ENCODE results near the gene ERG.

ERG gene

GRCh38 chr21:38358666-38359065, 139.6 kb downstream of the ERG start:
- H3K4me3 ChIP-seq (ENCODE audit: low read depth, low read length), result no peak overlapping the region
- TF ChIP-seq, protein P1, sequence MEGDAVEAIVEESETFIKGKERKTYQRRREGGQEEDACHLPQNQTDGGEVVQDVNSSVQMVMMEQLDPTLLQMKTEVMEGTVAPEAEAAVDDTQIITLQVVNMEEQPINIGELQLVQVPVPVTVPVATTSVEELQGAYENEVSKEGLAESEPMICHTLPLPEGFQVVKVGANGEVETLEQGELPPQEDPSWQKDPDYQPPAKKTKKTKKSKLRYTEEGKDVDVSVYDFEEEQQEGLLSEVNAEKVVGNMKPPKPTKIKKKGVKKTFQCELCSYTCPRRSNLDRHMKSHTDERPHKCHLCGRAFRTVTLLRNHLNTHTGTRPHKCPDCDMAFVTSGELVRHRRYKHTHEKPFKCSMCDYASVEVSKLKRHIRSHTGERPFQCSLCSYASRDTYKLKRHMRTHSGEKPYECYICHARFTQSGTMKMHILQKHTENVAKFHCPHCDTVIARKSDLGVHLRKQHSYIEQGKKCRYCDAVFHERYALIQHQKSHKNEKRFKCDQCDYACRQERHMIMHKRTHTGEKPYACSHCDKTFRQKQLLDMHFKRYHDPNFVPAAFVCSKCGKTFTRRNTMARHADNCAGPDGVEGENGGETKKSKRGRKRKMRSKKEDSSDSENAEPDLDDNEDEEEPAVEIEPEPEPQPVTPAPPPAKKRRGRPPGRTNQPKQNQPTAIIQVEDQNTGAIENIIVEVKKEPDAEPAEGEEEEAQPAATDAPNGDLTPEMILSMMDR (IDR thresholded peaks at IDR 0.05; ENCODE audit: borderline replicate concordance, insufficient read depth, low read depth, low read length), result no peak

DNA sequence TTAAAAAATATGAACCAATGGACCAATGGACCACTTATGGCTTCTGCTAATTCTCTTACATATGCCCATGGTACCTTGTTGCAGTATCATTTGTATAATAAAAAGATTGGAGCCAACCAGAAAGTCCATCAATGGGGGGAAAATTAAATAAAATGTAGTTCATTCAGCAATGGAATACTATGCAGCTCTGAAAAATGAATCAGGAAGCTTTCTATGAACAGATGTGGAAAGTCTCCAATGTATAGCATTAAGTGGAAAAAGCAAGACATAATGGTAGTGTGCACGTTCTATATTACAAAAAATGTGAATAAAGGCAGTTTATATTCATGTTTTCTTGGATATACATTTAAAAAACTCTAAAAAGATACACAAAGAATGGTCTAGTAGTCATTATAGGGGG, 140.2 kb downstream of the ERG start:
- TF ChIP-seq, protein P1 (IDR thresholded peaks at IDR 0.05; ENCODE audit: borderline replicate concordance, insufficient read depth, low read depth, low read length), result no peak

DNA sequence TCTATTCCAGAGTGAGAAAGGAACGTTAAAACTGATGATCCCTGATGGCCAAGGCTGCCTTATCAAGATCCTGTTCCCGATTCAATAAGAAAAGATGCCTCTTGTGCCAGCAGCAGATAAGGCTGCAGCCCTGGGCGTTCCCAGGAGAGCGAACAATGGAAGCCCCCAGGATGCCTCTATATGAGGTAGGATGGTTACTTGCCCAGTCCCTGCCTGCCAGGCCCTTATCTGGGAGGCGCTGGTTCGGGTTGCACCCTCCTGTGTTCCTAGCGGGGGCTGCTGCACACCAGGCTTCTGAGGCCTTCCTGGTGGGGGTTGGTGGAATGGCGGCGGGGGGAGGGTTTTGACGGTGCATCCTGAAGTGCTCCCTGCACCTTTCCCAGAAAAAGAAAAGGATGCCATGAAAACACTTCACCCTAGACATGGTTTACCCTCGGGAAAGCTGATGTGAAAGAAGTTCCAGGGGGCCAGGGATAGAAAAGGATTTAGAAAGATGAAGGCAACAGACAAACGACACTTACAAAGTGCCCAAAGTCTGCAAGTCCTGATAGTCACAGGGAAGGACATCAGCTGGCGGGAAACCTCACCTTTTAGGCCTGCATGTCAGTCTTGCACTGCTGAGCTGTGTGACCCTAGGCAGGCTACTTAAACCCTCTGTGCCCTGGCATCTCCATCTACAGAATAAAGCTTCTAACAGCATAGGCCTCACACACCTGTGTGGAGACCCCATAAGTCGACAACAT, 141.2 kb downstream of the ERG start:
- H3K4me3 ChIP-seq (ENCODE audit: low read depth, low read length), result no peak overlapping the region
- TF ChIP-seq, protein P1 (IDR thresholded peaks at IDR 0.05; ENCODE audit: borderline replicate concordance, insufficient read depth, low read depth, low read length), result no peak

More for the DNA sequence above, 140.2 kb downstream of the ERG start:
- H3K4me3 ChIP-seq (ENCODE audit: low read depth, low read length), result no peak overlapping the region

DNA sequence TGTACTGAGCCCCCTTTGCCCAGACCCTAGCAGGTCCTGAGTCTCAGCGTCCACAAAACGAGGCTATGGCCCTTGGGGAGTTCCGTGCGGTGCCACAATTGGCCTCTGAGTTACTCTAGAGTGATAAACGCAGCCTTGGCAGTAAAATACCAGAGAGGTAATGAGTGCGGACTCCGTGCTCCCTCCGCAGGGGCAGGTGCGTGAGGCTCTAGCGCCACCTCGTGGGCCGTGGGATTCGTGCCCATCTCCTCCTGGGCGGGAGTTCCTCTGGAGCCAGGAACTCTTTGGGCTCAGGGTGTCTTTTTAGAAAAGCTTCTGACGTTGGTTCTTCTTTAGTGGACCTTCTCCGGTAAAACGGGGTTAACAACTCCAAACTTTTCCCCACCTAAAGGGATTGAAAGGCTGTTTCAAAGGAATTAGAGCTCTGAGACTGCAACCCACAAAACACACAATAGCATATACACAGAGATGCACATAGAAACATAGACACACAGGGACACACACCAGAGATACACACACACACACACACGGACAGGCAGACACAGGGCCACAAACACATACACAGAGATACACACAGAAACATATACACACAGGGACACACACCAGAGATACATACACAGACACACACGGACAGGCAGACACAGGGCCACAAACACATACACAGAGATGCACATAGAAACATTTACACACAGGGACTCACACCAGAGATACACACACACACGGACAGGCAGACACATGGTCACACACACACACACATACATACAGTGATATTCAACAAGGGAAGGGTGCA, 142.1 kb downstream of the ERG start:
- TF ChIP-seq, protein P1 (IDR thresholded peaks at IDR 0.05; ENCODE audit: borderline replicate concordance, insufficient read depth, low read depth, low read length), result peak; percentile 89
- no peak overlapping the region for H3K4me3 ChIP-seq (ENCODE audit: low read depth, low read length)

DNA sequence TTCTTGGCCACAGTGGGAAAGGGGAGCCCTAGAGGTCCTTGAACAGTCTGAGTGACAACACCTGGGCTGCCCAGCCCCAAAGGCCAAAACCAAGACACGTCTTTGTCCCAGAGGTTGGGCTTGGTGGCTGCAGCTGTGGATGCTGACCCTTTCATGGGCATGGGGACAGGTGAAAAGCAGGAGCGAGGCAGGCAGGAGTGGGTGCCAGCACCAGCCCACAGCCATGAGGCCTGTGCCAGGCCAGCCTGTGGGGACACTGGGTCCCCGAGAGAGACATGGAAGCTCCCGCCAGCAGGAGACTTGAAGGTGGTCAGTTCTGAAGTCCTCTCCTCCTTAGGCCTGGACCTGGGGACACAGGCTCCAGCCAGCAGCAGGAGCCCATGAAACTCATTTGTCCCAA, 142.9 kb downstream of the ERG start:
- TF ChIP-seq, protein P1 (IDR thresholded peaks at IDR 0.05; ENCODE audit: borderline replicate concordance, insufficient read depth, low read depth, low read length), result no peak
- H3K4me3 ChIP-seq (ENCODE audit: low read depth, low read length), result no peak overlapping the region

GRCh38 chr21:38354746-38355145, 143.5 kb downstream of the ERG start:
- H3K4me3 ChIP-seq (ENCODE audit: low read depth, low read length), result no peak overlapping the region
- TF ChIP-seq, protein P1 (IDR thresholded peaks at IDR 0.05; ENCODE audit: borderline replicate concordance, insufficient read depth, low read depth, low read length), result no peak

All from GM12875 (cell line).